GM18526 (cell line): ENCODE data around the gene KRTAP10-4.
"Not testable (repeated sequence)": the region's sequence is repeated elsewhere in the genome, so short reads cannot be mapped to it uniquely, and the experiment has no call there.

Source experiments
- POLR2A ChIP-seq: IDR thresholded peaks from 3 replicates; pipeline ENCODE4 v1.6.1; 2011; ENCODE audit not compliant: insufficient read length; ENCODE audit errors: extremely low read depth

KRTAP10-4 gene

GRCh38 chr21:44579056-44579832, 5.7 kb downstream of the KRTAP10-4 start:
- no peak for TF ChIP-seq POLR2A

- no peak for TF ChIP-seq POLR2A
Measured at GRCh38 chr21:44579833-44580144, 6.3 kb downstream of the KRTAP10-4 start.

GRCh38 chr21:44580231-44580821, 6.8 kb downstream of the KRTAP10-4 start, which contains the start of gene KRTAP10-5:
Gene KRTAP10-5 (minus strand): TSS chr21:44580604. CDS start chr21:44580578, 26 bp downstream.
- TF ChIP-seq POLR2A = not testable (repeated sequence)

- TF ChIP-seq POLR2A = no peak
Measured at GRCh38 chr21:44581158-44581557, 7.6 kb downstream of the KRTAP10-4 start.

- TF ChIP-seq POLR2A = no peak
Measured at GRCh38 chr21:44582055-44582454, 8.5 kb downstream of the KRTAP10-4 start.

GRCh38 chr21:44583089-44583799, 9.7 kb downstream of the KRTAP10-4 start:
- TF ChIP-seq POLR2A = no peak

GRCh38 chr21:44583800-44584147, 10.2 kb downstream of the KRTAP10-4 start:
- no peak for TF ChIP-seq POLR2A

GRCh38 chr21:44585892-44586291, 12.4 kb downstream of the KRTAP10-4 start:
- TF ChIP-seq POLR2A = no peak

GRCh38 chr21:44589094-44589493, 15.6 kb downstream of the KRTAP10-4 start:
- TF ChIP-seq POLR2A = no peak

- no peak for TF ChIP-seq POLR2A
Measured at GRCh38 chr21:44589586-44590305, 16.2 kb downstream of the KRTAP10-4 start.

- no peak for TF ChIP-seq POLR2A
Measured at GRCh38 chr21:44590311-44590721, 16.8 kb downstream of the KRTAP10-4 start.

- no peak for TF ChIP-seq POLR2A
Measured at GRCh38 chr21:44592446-44593311, 19.1 kb downstream of the KRTAP10-4 start, which contains the start of gene KRTAP10-6. Gene KRTAP10-6 (minus strand): TSS chr21:44592505. CDS start chr21:44592484, 21 bp downstream.

- no peak for TF ChIP-seq POLR2A
Measured at GRCh38 chr21:44593598-44594405, 20.3 kb downstream of the KRTAP10-4 start.
